Activated CD4-positive, alpha-beta T cell treated with anti-CD3 and anti-CD28 coated beads for 4 hours (primary cell): ENCODE measurements around the gene ALG14.
A peak's percentile ranks its signal among the peaks of the same experiment; 100 is the strongest.
"Not testable (repeated sequence)": the region's sequence is repeated elsewhere in the genome, so short reads cannot be mapped to it uniquely, and the experiment has no call there.

Experiments
- DNase-seq, 2 donors: peaks; one replicate each; pipeline ENCODE4 v3.0.0-alpha.2; 2020

Gene ALG14, protein sequence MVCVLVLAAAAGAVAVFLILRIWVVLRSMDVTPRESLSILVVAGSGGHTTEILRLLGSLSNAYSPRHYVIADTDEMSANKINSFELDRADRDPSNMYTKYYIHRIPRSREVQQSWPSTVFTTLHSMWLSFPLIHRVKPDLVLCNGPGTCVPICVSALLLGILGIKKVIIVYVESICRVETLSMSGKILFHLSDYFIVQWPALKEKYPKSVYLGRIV

DNA sequence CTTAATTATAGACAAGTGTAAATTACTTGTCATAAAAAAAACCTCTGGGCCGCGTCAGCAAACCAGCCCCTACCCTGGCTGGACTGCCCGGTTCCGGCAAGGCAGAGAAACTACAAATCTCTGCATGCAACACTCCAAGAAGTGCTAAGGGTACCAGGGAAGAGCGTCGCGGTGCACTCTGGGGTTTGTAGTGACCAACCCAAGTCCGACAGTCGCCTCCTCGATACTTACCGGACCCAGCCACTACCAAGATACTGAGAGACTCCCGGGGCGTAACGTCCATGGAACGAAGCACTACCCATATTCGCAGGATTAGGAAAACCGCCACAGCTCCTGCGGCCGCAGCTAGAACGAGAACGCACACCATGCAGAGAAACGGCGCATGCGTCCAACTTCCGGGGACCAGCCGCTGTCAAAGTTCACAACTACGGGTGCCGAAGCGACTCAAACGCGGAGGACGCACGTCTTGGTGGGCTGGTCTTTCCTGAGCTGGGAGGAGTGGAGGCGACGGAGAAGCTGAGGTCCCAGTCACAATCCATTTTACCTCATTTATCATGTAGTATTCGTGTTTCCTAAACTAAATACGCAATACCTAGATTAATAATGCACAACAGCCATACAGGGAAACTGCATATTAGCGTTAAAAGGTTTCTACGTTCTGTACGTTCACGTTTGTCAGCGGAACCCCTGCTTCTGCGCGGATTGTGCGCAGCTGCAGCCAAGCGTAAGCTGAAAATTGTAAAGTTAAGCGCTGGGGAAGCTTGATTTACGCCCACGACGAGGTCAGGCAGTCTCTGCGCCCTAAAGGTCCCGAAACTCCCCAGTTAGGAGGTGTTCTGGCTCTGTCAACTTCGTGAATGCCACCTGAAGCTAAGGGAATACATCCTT is at the start of gene ALG14:
Gene ALG14, minus strand, starts transcription at position 420 of the 888 bp plus-strand sequence. Its CDS starts 53 bp downstream, at position 367.
- DNase-seq, result peak; percentile 90 to 91

DNA sequence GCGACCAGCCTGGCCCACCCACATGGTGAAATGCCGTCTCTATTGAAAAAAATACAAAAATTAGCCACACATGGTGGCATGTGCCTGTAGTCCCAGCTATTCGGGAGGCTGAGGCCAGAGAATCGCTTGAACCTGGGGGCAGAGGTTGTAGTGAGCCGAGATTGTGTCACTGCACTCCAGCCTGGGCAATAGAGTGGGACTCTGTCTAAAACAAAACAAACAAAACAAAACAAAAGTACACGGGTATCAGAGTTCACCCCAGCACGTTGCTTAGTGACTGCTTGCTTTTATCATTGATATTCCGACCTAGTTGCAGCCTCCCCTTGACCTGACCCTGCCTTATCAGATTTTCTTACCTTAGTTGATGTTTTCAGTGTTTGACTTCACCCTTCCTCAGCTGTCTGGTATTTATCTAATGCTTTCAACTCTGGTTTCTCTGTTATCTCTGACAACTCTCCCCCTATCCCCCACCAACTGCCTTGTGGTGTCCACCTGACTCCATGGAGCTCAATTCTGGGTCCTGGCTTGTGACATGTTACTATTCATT is 49.5 kb upstream of the ALG14 start:
- DNase-seq, result no peak

DNA sequence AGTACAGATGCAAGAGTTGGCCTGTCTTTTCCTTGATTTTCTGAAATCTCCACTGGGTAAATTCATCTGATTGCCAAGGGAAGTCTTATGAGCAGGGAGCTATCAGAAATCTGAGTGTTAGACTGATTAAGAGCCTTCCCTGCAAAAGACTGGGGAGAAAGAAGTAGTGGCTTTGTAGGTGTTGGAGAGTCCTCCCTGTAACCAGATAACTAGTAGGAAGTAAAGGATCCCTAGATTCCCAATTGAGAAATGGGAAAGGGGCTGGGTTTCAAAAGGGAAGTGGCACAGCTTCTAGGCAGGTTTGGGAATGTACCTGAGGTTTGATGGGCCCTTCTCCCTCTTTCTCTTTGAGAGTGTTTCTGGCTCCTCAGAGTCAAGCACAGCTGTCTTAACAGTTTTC is 46.5 kb upstream of the ALG14 start:
- DNase-seq, result no peak

DNA sequence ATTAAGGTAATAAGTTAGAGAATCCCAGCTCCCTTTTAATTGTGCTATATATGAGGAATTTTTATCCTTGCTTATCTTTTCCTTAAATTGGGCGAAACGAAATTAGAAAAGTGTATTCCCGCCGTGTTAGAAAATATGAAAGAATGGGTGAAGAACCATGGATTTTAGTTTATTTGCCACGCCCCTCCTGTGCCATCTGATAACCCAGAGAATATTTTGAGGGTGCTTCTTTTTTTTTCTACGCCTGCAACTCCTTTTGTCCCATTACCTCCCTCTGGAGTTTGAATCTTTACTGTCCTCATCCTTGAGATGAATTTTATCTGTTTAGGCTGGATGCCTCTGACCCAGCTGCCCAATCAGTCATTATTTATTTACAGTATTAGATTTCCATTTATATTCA is 46.0 kb upstream of the ALG14 start:
- DNase-seq, result no peak

DNA sequence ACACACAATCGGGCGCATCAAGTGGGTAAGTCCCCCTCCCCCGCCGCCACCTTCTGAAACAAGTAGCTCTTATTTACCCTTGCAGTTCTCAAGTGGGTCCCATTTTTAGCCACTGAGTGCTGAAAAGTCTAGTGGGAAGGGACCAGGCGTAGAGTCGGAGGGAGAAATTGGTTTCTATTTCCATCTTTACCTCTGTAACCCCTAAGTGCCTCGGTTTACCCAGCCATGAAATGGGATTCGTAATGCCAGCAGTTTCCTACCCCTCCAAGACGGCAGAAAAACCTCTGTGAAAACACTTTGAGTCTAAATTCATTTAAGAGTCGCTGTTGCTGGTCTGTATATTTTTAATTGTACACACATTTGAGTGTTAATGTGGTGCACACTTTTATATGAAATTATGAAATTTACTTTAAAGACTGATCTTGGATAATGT is 45.3 kb upstream of the ALG14 start:
- peak; percentile 24 to 29 for DNase-seq

DNA sequence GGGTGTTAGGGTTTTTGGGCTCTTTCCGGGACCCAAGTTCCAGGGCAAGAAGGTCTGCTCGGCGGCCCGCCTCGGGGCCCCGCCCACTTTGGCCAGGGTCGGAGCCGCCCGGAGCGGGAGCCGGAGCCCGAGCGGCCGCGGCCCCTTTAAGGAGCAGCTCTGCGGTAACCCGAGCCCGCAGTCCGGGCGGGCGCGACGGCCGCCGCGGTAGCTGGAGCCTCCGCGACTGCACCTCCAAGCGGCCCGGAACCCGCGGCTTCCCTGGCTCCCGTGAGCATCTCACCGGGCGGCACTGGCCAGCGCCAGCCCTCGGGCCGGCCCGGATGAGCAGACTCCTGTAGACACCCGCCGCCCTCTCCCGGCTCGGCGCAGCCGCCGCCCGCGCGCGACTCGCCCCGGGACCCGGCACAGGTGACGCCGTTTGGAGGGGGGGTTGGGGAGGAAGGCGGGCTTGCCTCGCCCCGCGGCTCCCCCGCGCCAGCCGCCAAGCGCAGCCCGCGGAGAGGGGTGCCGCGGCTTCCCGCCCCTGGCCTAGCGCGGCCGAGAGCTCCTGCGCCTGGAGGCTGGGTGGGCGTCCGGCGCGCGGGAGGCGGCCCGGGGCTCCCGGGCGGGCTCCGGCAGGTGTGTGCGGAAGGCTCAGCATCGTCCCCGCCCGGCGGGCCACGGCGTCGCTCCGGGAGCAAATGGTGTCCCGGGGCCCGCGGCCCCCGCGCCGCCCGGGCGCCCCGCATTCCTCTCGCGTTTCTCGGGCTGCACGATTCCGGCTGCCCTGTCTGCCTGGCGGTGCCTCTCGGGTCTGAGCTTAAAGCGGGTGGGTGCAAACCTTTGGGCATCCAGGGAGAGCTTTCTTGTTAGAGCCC is 44.7 kb upstream of the ALG14 start, which contains the start of gene TLCD4:
Gene TLCD4, plus strand, starts transcription at position 149 of the 860 bp plus-strand sequence. CDS start 26,547 bp downstream, outside the sequence.
- DNase-seq, result peak; percentile 26 to 41

DNA sequence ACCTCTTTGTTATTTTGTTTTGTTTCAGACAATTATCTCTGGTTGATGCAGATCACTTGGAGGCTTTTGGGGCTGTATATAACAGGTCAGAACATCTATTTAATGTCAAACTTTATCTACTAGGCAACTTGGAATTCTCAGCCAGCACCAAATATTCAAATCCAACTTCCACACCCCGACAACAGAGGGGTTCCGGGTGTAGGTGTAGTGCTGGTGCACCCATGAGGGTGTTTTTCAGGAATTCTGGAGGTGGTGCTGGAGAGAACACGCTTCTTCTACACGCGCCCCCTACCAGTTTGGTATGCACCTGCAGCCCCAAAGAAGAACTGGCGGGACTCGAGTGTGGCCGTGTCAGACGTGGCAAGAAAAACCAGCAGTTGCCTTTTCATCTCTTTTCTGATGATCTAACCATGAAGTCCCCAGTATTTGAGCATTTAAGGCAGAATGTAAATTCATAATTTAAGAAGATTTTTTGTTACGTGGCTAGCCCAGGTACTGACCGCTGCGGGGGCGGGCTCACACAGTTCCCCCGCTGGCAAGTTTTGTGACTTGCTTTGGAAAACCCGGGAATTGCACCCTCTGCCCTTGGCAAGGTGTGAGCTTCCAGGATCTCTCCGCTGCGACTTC is 43.9 kb upstream of the ALG14 start:
- DNase-seq, result peak; percentile 36 to 56

DNA sequence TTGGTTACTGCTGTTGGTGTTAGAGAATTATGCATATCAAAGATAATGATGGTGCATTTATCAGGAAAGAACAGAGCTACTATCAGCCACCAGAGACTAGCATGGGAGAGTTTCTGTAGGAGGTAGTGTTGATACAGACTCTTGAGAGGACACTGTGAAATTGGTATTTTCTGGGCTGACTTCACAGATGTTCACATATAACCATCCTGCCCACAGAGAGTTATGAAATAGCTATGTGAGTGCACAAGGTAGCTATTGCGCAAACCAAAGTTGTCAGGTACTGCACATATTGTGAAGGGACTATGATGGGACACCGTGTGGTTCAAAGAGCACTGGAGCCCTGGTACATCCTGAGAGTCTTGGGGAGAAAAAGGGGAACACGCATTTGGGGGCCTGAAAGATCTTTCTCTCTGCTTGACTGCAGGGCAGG is 43.0 kb upstream of the ALG14 start:
- DNase-seq, result no peak

DNA sequence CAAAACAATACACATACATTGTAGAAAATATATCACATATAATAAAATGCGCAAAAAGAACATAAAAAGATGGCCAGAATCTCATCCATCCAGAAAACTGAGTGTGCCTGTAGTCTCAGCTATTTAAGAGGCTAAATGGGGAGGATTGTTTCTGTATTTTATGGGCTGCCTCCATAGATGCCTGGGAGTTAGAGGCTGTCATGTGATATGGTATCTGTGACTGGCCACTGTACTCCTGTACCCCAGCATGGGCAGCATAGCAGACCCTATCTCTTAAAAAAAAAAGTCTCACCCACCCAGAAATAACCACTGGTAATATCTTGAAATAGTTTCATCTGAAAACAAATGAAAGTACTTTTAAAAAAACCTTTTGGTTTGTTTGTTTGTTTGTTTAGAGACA is 40.9 kb upstream of the ALG14 start:
- no peak for DNase-seq

DNA sequence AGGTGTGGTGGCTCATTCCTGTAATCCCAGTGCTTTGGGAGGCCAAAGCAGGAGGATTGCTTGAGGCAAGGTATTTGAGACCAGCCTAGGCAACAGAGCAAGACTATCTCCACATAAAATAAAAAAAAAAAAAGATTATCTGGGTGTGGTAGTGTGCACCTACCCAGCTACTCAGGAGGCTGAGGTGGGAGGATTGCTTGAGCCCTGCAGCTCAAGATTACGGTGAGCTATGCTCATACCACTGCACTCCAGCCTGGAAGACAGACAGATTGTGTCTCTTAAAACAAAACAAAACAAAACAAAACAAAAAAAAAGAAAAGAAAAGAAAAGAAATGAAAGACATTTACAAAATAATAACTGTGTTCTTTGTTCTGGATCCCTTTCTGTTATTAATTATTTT is 38.3 kb upstream of the ALG14 start:
- no peak for DNase-seq

DNA sequence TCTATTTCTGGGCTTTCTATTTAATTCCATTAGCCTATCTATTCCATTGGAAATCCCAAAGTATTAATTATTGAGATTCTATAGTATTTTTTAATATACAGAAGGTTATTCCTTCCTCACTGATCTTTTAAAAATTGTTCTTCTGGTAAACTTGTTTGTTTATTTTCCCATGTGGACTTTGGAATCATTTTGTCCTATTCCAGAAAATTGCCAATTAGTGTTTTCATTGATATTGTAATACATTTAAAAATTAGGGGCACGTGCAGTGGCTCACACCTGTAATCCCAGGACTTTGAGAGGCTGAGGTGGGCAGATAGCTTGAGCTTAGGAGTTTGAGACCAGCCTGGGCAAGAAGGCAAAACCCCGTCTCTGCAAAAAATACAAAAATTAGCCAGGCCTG is 36.0 kb upstream of the ALG14 start:
- DNase-seq, result no peak

DNA sequence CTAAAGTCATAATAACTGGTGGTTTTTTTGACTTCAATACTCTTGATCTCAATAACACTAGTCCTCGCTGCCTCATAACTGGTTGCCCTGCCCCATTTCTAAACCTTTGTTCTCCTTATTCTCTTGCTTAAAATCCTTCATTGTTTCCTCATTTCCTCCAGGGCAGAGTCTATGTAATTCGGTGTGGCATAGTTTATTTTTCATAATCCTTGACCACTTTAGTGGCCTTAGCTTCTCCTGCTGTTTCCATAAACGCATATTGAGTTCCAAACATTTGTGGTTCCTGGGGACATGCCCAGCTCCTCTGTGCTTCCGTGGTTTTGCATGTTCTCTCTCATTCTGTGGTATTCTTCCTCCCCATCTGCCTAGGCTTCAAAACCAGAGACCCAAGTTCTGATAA is 25.4 kb upstream of the ALG14 start:
- DNase-seq, result no peak

DNA sequence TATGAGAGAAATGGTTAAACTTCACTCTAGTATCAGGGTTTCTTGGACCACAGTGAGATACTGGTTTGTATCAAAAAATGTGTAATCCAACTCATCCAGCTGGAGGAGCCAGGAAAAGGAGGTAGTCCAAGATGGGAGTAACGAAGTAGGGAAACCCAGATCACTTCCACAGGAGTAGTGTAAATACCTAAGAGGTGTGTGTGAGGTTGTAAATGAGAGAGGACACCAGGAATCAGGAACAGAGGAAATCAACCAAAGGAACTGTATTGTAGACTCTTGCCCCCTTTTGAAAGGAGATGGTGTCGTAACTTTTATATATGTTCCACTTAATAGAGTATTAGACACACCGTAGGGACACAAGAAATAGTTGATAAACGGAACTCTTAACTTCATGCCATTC is 24.7 kb upstream of the ALG14 start:
- no peak for DNase-seq

DNA sequence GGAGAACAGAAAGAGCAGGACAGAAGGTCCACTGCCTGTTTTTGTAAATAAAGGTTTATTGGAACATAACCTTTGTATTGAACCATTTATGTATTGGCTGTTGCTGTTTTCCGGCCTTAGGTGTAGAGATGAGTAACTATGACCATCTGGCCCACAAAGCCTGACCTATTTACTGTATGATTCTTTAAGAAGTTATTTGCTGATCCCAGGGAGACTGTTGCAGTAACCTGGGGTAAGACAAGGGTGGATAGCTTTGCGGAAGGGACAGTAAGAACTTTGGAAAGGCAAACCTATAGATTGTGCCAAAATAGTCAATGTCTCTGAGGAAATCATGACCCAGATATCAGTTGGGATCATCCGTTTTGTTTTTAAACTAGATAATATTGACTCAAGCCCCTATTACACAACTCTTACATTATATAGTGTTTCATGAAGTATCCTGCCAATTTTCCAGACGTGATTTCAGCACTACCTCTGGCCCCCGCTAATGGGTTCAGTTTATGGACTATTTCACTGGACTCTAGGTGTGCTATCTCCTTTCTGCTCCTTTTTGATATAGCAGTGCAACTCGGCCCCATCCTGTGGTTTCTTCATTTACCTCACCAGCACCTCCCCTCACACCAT is 23.6 kb upstream of the ALG14 start:
- no peak for DNase-seq

DNA sequence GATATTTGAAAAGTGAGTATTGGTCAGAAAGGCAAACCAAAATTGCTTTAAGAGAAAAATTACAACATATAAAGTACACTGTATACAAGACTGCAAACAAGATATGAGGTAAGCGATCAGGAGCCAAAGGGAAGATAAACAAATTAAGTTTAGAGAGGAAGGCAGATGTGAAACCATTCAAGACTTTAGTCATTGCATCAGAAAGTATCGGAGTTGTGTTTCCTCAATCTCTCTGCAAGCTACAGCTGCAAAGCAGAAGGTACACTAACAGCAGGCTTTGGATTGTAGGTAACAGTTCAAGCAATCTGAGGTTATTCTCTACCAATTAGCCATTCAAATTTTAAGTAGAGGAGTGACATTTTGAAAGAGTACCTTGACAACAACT is 23.1 kb upstream of the ALG14 start:
- DNase-seq, result no peak

DNA sequence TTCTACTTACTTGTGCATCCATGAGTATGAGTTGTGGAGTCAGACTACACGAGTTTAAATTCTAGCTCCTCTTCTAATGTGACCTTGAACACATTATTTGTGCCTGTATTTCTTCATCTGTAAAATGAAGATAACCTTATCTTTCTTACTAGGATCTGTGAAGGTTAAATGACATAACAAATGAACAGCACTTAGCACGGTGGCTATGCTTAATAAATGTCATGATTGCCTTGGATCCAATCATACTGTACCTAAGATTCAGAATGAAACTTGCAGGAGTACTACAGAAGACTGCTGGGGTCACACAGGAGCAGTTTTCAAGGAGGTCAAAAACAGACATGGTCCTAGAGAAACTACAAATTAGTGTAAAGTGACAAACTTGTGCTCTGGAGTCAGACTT is 22.2 kb upstream of the ALG14 start:
- no peak for DNase-seq

DNA sequence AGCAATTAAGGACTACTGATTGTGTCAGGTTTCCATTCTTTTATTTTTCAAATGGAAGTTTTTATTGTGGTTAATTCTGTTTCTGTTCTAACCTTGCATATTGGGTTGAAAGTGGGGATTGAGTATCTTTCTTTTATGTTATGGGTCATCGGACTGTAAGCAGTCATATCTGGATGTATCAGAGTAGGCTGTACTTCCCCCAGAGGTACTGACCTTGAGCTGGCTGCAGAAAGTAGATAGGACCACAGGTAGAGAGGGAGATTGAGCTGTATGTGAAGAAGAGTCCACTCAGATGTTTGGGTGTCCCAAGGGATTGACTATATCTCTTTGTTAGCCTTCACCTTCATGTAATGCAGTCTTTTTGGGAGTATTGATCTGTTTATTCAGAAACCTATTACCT is 20.5 kb upstream of the ALG14 start:
- DNase-seq, result no peak

DNA sequence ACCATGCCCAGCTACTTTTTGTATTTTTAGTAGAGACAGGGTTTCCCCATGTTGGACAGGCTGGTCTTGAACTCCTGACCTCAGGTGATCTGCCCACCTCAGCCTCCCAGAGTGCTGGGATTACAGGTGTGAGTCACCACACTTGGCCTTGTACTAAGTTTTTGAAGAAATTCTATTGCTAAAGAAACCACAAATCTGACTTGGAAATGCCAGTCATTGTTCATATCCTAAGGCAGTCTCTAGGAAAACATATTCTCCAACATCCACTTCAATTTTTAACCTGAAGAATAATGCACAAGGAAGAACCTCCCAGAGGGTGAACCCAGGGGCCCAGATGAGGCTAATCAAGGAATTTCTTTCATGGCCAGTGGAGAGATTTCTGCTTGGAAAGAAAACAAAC is 20.1 kb upstream of the ALG14 start:
- not testable (repeated sequence) for DNase-seq

DNA sequence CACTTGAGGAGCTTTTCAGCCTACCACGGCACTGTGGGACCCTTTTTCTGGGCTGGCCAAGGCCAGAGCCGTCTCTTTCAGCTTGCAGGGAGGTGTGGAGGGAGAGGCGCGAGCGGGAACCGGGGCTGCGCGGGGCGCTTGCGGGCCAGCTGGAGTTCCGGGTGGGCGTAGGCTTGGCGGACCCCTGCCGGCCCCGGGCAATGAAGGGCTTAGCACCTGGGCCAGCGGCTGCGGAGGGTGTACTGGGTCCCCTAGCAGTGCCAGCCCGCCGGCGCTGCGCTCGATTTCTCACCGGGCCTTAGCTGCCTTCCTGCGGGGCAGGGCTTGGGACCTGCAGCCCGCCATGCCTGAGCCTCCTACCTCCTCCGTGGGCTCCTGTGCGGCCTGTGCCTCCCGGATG is 18.5 kb upstream of the ALG14 start:
- DNase-seq, result not testable (repeated sequence)

DNA sequence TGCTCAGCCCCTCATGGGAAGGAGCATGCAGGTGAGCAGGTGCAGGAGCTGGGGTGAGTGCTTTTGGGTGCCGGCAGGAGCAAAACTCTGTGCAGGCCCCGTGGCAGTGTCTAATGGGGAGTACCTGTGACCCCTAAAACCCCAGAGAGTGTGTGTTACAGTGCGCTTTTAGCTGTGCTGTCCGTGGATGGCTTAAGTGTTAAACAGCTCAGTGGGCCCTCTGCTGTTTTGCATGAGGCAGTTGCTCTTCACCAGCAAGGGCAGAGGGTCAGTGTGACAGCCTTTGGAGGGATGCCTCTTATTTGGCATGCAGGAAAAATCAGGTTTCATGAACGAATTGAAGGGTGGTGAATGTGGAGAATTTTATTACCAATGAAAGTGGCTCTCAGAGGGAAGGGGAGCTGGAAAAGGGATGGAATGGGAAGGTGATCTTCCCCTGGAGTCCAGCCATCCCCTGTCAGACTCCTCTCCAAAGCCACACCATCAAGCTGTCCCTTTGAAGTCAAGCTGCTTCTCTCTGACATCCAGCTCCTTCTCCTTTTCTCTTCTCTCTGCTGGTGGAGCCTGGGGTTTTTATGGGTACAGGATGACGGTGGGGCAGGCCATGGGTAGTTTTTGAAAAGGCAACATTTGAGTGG is 17.0 kb upstream of the ALG14 start:
- no peak for DNase-seq

DNA sequence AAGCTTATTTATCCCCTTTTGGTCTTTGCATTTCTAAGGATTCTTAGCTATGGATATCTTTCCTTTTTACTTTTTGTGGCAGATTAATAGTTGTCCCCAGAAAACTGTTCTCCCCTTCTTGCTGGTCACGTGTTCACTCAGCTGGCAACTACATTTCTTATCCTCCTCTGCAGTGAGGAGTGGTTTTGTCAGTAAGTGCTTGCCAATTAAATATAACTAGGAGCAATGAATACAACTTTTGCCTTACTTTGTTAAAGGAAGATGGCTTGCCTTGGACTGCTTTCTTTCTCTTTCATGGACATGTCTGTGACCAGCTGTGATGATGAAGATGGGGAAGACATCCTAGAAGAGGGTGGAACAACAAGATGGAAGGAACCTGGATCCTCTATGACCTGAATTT is 15.6 kb upstream of the ALG14 start:
- no peak for DNase-seq
